Subcutaneous adipose tissue (tissue), 4 donors: ENCODE results near the gene LYPD1. TPM values are rescaled to one million over a fixed set of nuclear protein-coding genes. Genes with fewer than 3 reads are reported as not detected.

Experiments
- CTCF ChIP-seq: fragments of 450-650 bp; IDR thresholded peaks from one replicate; pipeline ENCODE4 v1.5.1; 2016; ENCODE audit warnings: low read depth, mild to moderate bottlenecking, control low read depth, antibody characterized with exemption, moderate library complexity
- total RNA-seq, 4 donors: library from RNA; depleted of rRNA; stranded (reverse); fragments of >200 nt; gene quantifications; one replicate each; pipeline ENCODE4 v1.1.0, GENCODE V29; 2016

LYPD1 gene
- total RNA-seq, 4 donors from 2014 or later, result 0.66 to 1.5 TPM; not detected in 2

- TF ChIP-seq CTCF, result no peak
These were observed 17.5 kb downstream of the LYPD1 start for GRCh38 chr2:132652474-132652873.

- no peak for TF ChIP-seq CTCF
These were observed 18.6 kb downstream of the LYPD1 start for GRCh38 chr2:132651115-132652045.

- TF ChIP-seq CTCF, result no peak
These were observed 23.4 kb downstream of the LYPD1 start for GRCh38 chr2:132646540-132647108.

GRCh38 chr2:132645722-132646539 lies 24.1 kb downstream of the LYPD1 start:
- no peak for TF ChIP-seq CTCF

GRCh38 chr2:132645176-132645575 lies 24.8 kb downstream of the LYPD1 start:
- TF ChIP-seq CTCF, result no peak

- TF ChIP-seq CTCF, result no peak
These were observed 27.6 kb downstream of the LYPD1 start for GRCh38 chr2:132642415-132642814.

GRCh38 chr2:132641819-132642218 lies 28.2 kb downstream of the LYPD1 start:
- no peak for TF ChIP-seq CTCF
